Activated T-helper 1 cell treated with anti-CD3 and anti-CD28 coated beads, Interleukin-12 subunit alpha, Interleukin-12 subunit beta, Interleukin-2, Interleukin-4 antibody, amounts not matched to agents 30 ng/mL and 10 ng/mL and 1 ng/mL, durations not matched to agents 14 hours and 24 hours and 36 hours (primary cell): Measurements from ENCODE around the gene KRT85. TPM values are rescaled to one million over a fixed set of nuclear protein-coding genes. Genes with fewer than 3 reads are reported as not detected.
"Not testable (repeated sequence)": the region's sequence is repeated elsewhere in the genome, so short reads cannot be mapped to it uniquely, and the experiment has no call there.

Experiments used
- DNase-seq: peaks from one replicate; pipeline ENCODE4 v3.0.0; 2021; ENCODE audit warnings: low spot score
- H3K27ac Mint-ChIP-seq: one replicate; pipeline ENCODE4 v1.8.0; 2021; ENCODE audit warnings: mild to moderate bottlenecking, mixed read lengths
- H3K27me3 Mint-ChIP-seq: one replicate; pipeline ENCODE4 v1.8.0; 2022; ENCODE audit warnings: mild to moderate bottlenecking, moderate library complexity, mixed read lengths; ENCODE audit not compliant: insufficient read depth
- H3K36me3 Mint-ChIP-seq: one replicate; pipeline ENCODE4 v1.8.0; 2021; ENCODE audit warnings: low read depth, mixed read lengths
- H3K4me1 Mint-ChIP-seq: one replicate; pipeline ENCODE4 v1.8.0; 2021; ENCODE audit warnings: low read depth, mixed read lengths
- H3K4me3 Mint-ChIP-seq: one replicate; pipeline ENCODE4 v1.8.0; 2021; ENCODE audit warnings: mild to moderate bottlenecking, moderate library complexity, mixed read lengths
- H3K9me3 Mint-ChIP-seq: one replicate; pipeline ENCODE4 v1.8.0; 2021; ENCODE audit warnings: mixed read lengths
- intact Hi-C: fragments of 100-400 bp; cut with micrococcal nuclease; formaldehyde crosslinking; loops from one replicate; pipeline ENCODE4 v1.15.1; 2024
- total RNA-seq: library from RNA; stranded (reverse); gene quantifications from 2 replicates; pipeline ENCODE4 v1.2.3, GENCODE V29; 2022

KRT85 gene
- not detected in 2 replicates for total RNA-seq

GRCh38 chr12:52366738-52367485 lies at the start of gene KRT85:
Gene KRT85, minus strand, starts transcription at chr12:52367481. Its CDS starts 76 bp downstream, at chr12:52367405.
- intact Hi-C loops, result no loop called here
- Mint-ChIP-seq H3K27me3 (peaks cover 15% of the 10 kb centered on the region), H3K9me3 (no peaks in the 10 kb centered on the region), H3K4me1 (no peaks in the 10 kb centered on the region), H3K27ac (no peak within 1 kb of the TSS), H3K4me3 (no peak within 1 kb of the TSS), H3K36me3 (no peaks in the 10 kb centered on the region)
- DNase-seq, result no peak

- Mint-ChIP-seq H3K27ac (no peak overlapping the region), H3K36me3 (no peaks in the 10 kb centered on the region), H3K4me1 (no peaks in the 10 kb centered on the region), H3K9me3 (no peaks in the 10 kb centered on the region), H3K27me3 (peaks cover 4% of the 10 kb centered on the region), H3K4me3 (no peak overlapping the region)
- DNase-seq, result no peak
- intact Hi-C loops, result no loop called here
Observed at GRCh38 chr12:52416795-52417194, 49.5 kb upstream of the KRT85 start.

- no peaks in the 10 kb centered on the region for H3K9me3 Mint-ChIP-seq
- H3K36me3 Mint-ChIP-seq, result no peaks in the 10 kb centered on the region
- no peak overlapping the region for H3K27ac Mint-ChIP-seq
- H3K27me3 Mint-ChIP-seq, result no peaks in the 10 kb centered on the region
- DNase-seq, result no peak
- intact Hi-C loops, result no loop called here
- no peak overlapping the region for H3K4me3 Mint-ChIP-seq
- H3K4me1 Mint-ChIP-seq, result peaks cover under 1% of the 10 kb centered on the region
Observed at GRCh38 chr12:52415870-52416750, 48.8 kb upstream of the KRT85 start.

GRCh38 chr12:52414936-52415335 lies 47.7 kb upstream of the KRT85 start:
- Mint-ChIP-seq H3K4me1 (peaks cover 4% of the 10 kb centered on the region), H3K27ac (no peak overlapping the region), H3K27me3 (peaks cover 1% of the 10 kb centered on the region), H3K4me3 (no peak overlapping the region), H3K9me3 (no peaks in the 10 kb centered on the region), H3K36me3 (no peaks in the 10 kb centered on the region)
- no peak for DNase-seq
- intact Hi-C loops, result no loop called here

- intact Hi-C loops, result no loop called here
- DNase-seq, result no peak
- Mint-ChIP-seq H3K4me3 (no peak overlapping the region), H3K36me3 (no peaks in the 10 kb centered on the region), H3K9me3 (no peaks in the 10 kb centered on the region), H3K4me1 (peaks cover 4% of the 10 kb centered on the region), H3K27me3 (peaks cover 1% of the 10 kb centered on the region), H3K27ac (no peak overlapping the region)
Observed at GRCh38 chr12:52413782-52414345, 46.6 kb upstream of the KRT85 start.

- intact Hi-C loops, result no loop called here
- no peaks in the 10 kb centered on the region for H3K9me3 Mint-ChIP-seq
- H3K27me3 Mint-ChIP-seq, result peaks cover 1% of the 10 kb centered on the region
- no peaks in the 10 kb centered on the region for H3K36me3 Mint-ChIP-seq
- H3K4me1 Mint-ChIP-seq, result peaks cover 4% of the 10 kb centered on the region
- no peak overlapping the region for H3K4me3 Mint-ChIP-seq
- no peak overlapping the region for H3K27ac Mint-ChIP-seq
- no peak for DNase-seq
Observed at GRCh38 chr12:52413202-52413601, 45.9 kb upstream of the KRT85 start.

- intact Hi-C loops, result no loop called here
- Mint-ChIP-seq H3K9me3 (no peaks in the 10 kb centered on the region), H3K27ac (no peak overlapping the region), H3K4me1 (peaks cover 4% of the 10 kb centered on the region), H3K27me3 (peaks cover 1% of the 10 kb centered on the region), H3K4me3 (no peak overlapping the region), H3K36me3 (no peaks in the 10 kb centered on the region)
- DNase-seq, result no peak
Observed at GRCh38 chr12:52411815-52412214, 44.5 kb upstream of the KRT85 start.

GRCh38 chr12:52410589-52411248 lies 43.4 kb upstream of the KRT85 start:
- H3K9me3 Mint-ChIP-seq, DNase-seq, intact Hi-C loops, H3K27ac Mint-ChIP-seq, H3K4me1 Mint-ChIP-seq, H3K36me3 Mint-ChIP-seq, H3K4me3 Mint-ChIP-seq, H3K27me3 Mint-ChIP-seq: not testable (repeated sequence)

GRCh38 chr12:52407918-52408317 lies 40.6 kb upstream of the KRT85 start:
- H3K36me3 Mint-ChIP-seq, result no peaks in the 10 kb centered on the region
- no peaks in the 10 kb centered on the region for H3K9me3 Mint-ChIP-seq
- no peak overlapping the region for H3K27ac Mint-ChIP-seq
- intact Hi-C loops, result no loop called here
- no peak for DNase-seq
- peaks cover 4% of the 10 kb centered on the region for H3K4me1 Mint-ChIP-seq
- H3K27me3 Mint-ChIP-seq, result peaks cover 5% of the 10 kb centered on the region
- H3K4me3 Mint-ChIP-seq, result no peak overlapping the region

- no peaks in the 10 kb centered on the region for H3K36me3 Mint-ChIP-seq
- no peaks in the 10 kb centered on the region for H3K9me3 Mint-ChIP-seq
- intact Hi-C loops, result no loop called here
- peaks cover 2% of the 10 kb centered on the region for H3K4me1 Mint-ChIP-seq
- H3K27ac Mint-ChIP-seq, result no peak within 1 kb of the TSS
- peaks cover 4% of the 10 kb centered on the region for H3K27me3 Mint-ChIP-seq
- H3K4me3 Mint-ChIP-seq, result no peak within 1 kb of the TSS
- no peak for DNase-seq
Observed at GRCh38 chr12:52405922-52406385, 38.7 kb upstream of the KRT85 start, which contains the start of gene KRT82. Gene KRT82, minus strand, starts transcription at chr12:52406335. Its CDS starts 58 bp downstream, at chr12:52406277.

GRCh38 chr12:52404951-52405350 lies 37.7 kb upstream of the KRT85 start:
- Mint-ChIP-seq H3K4me1 (no peaks in the 10 kb centered on the region), H3K4me3 (no peak overlapping the region), H3K27me3 (peaks cover 3% of the 10 kb centered on the region)

GRCh38 chr12:52403561-52403960 lies 36.3 kb upstream of the KRT85 start:
- H3K4me1 Mint-ChIP-seq, result no peaks in the 10 kb centered on the region
- no peak overlapping the region for H3K4me3 Mint-ChIP-seq
- no peak overlapping the region for H3K27ac Mint-ChIP-seq
- H3K9me3 Mint-ChIP-seq, result no peaks in the 10 kb centered on the region
- no peak for DNase-seq
- H3K27me3 Mint-ChIP-seq, result peaks cover 7% of the 10 kb centered on the region
- no peaks in the 10 kb centered on the region for H3K36me3 Mint-ChIP-seq
- intact Hi-C loops, result no loop called here

More at GRCh38 chr12:52404951-52405350, 37.7 kb upstream of the KRT85 start:
- Mint-ChIP-seq H3K27ac (no peak overlapping the region), H3K36me3 (no peaks in the 10 kb centered on the region), H3K9me3 (no peaks in the 10 kb centered on the region)
- DNase-seq, result no peak
- intact Hi-C loops, result no loop called here
